HG02938 (cell line): ENCODE results near the gene THY1.
"Not testable (repeated sequence)": the region's sequence is repeated elsewhere in the genome, so short reads cannot be mapped to it uniquely, and the experiment has no call there.

Experiments used
- ATAC-seq: cut with Tn5 transposase; IDR thresholded peaks from one replicate; pipeline ENCODE4 v1.9.1; 2021; ENCODE audit warnings: mild to moderate bottlenecking, moderate library complexity; ENCODE audit not compliant: unreplicated experiment

Gene THY1

DNA sequence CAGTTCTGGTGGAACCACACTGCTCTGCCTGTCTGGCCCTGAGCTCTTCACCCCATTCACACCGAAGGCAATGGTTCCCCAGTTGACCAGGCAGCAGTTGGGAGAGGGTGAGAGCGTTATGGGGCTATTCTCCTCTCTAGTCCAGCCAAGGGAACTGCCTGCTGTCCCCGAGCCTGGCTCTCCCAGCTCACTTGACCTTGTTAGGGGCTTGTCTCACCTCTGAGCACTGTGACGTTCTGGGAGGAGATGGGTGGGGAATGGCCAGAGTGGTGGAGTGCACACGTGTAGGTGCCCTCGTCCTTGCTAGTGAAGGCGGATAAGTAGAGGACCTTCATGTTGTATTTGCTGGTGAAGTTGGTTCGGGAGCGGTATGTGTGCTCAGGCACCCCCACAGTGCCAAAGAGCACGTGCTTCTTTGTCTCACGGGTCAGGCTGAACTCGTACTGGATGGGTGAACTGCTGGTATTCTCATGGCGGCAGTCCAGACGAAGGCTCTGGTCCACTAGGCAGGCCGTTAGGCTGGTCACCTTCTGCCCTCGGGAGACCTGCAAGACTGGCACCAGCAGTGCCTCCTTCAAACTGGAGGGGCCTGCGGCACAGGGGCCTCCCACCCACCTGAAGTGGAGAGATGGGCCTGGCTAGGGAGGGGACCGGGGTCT lies 3.0 kb downstream of the THY1 start:
- no peak for ATAC-seq

- ATAC-seq, result no peak
Measured at GRCh38 chr11:119419246-119419645, 3.7 kb downstream of the THY1 start.

DNA sequence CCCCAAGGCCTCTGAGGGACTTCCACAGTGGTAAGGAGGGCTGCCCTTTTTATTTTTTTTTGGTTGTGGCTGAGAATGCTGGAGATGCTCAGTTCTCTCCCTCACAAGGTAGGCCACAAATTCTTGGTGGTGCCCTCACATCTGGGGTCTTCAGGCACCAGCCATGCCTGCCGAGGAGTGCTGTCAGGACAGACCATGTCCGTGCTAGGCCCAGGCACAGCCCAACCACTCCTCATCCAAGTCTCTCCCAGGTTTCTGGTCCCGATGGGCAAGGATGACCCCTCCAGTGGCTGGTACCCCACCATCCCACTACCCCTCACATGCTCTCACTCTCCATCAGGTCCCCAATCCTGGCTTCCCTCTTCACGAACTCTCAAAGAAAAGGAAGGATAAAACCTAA lies 4.2 kb downstream of the THY1 start:
- ATAC-seq, result no peak

- no peak for ATAC-seq
Measured at GRCh38 chr11:119417726-119418540, 5.0 kb downstream of the THY1 start.

DNA sequence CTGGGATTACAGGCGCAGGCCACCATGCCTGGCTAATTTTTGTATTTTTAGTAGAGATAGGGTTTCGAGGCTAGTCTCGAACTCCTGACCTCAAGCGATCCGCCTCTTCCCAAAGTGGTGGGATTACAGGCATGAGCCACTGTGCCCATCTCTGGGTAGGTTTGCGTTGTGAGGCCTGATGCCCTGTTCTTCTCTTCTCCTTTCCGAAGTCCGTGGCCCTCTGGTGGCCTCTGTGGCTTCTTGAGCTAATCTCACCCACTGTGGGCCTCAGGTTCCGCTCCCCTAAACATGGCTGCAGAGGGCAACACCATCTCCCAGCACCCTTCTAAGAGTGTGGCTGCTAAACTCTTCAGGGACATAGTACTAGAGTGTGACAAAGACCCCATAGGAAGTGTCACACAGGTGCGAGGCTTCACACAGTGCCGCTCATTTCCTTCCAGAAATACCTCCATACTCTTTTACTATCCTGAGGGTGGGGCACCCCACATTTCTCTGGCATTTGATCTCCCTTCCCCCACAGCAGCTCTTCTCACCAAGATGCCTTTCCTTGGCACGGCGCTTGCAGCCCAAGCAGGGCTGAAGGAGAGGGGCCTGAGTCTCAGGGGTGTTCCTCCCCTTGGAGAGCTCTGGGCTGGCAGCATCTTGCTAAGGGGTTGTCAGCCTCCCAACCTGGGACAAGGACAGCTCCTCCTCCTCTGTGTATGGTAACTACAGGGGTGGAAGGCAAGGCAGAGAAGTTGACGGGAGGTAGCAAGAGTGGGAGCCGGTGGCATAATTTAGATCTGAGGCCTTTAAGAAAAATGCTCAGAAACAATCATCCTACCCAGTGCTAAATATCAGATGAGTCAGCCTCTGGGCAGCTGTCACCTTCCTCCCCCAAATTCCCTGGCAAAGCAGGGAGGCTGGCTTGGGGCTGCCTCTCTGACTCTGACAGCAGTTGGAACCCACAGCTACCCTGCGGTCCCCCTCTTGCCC lies 6.1 kb downstream of the THY1 start:
- no peak for ATAC-seq

DNA sequence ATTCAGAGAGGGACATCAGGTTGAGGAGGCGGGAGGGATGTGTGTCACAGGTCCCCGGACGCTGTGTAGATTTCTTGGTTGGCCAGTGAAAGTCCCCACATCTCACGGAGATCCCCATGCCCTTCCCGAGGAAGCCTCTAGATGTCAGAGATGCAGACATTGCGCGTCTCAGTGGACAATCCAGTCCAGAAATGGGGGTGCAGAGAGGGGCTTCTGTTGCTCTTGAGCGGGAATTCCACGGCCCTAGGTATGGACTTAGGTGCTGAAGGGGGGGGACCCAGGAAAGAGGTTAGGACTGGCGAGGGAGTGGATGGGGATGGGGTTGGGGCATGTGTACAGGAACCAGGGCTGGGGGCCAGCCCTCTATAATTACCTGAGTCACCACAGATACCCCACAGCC lies 7.0 kb downstream of the THY1 start:
- ATAC-seq, result no peak

DNA sequence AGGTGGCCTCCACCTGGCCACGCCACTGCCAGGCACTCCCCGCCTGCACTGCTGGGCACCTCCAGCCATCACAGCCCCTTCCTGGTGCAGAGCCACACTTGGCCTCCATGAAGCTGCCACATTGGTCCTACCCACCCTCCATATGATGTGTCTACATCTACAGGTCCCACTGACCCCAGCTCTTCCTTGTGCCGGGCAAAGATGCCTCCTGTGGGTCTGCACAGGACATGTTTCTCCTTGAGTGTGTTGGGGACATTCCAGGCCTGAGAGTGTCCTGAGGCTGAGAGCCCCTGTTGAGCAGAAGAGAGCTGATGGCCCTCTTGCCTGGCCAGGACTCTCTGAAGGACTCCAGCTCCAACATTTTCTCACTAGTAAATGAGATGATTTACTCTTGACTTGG lies 7.5 kb downstream of the THY1 start:
- no peak for ATAC-seq

DNA sequence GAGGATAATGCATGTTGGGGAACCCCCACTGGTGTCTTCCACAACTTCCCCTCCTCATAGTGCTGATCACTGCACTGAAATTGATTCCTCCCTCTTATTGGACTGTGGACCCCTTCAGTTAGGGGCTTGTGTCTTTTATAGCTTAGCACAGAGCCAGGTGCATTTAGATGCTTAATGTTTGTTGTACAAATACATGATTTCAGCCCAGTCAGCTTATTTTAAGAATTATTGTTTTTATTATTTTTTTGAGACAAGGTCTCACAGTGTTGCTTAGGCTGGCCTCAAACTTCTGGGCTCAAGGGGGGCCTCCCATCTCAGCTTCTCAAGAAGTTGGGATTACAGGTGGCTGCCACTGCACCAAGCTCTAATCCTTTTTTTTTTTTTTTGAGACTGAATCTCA lies 8.2 kb downstream of the THY1 start:
- ATAC-seq, result no peak

DNA sequence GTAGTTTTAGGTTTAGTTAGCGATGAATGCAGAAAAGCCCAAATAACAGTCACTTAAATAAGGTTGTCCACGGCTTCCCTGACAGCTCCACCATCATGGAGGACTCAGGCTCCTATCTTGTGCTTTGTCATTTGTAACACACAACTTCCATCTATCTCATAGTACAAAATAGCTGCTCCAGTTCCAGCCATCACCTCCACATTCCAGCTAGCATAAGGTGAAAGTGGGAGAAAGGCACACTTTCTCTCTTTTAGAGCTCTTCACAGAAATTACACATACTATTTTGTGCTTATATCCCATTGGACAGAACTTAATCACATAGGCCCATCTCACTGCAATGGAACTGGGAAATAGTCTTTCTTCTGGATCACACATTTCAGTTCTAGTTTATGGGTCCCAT lies 8.7 kb downstream of the THY1 start:
- ATAC-seq, result no peak

DNA sequence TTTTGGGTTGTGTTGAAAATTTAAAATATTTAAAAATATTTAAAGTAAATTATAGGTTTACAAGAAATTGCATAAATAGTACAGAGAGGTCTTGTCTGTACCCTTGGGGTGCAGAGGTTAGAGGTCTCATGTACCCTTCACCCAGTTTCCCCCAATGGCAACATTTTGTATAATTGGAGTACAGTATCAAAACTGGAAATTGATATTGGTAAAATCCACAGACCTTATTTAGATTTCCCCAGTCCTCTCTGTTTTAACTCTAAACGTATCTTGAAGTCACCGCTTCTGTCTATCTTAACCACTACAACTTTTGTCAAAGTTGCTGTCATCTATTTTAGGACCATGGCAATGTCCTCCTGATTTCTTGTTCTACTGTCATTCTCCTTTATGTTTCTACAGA lies 10.9 kb downstream of the THY1 start:
- ATAC-seq, result no peak

DNA sequence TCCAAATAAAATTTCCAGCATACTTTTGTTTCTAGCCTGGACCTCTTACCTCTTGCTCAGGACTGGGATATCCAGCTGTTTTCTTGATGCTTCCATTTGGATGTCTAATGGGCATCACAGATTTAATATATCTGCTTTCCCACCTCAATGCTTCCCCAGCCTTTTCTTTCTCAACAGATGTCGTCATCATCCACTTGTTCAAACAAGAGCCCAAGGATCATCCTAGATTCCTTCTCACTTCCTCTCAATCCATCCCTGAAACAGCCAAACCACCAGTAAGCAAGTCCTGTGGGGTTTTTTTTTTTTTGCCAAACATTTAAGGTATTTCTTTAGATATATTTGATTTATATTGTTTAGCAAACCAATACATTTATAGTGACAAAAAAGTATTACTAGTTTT lies 12.5 kb downstream of the THY1 start:
- no peak for ATAC-seq

- no peak for ATAC-seq
Measured at GRCh38 chr11:119409731-119410130, 13.2 kb downstream of the THY1 start.

- no peak for ATAC-seq
Measured at GRCh38 chr11:119406005-119406404, 17.0 kb downstream of the THY1 start.

DNA sequence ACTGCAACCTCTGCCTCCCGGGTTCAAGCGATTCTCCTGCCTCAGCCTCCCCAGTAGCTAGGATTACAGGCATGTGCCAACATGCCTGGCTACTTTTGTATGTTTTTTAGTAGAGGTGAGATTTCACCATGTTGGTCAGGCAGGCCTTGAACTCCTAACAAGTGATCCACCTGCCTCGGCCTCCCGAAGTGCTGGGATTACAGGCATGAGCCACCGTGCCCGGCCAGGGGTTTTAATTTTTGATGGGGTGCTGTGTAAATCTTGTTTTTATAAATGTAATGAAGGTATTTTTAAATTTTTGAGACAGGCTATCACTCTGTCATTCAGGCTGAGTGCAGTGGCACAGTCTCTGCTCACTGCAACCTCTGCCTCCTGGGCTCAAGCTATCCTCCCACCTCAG lies 17.5 kb downstream of the THY1 start:
- ATAC-seq, result not testable (repeated sequence)

- ATAC-seq, result no peak
Measured at GRCh38 chr11:119404872-119405271, 18.1 kb downstream of the THY1 start.

- ATAC-seq, result no peak
Measured at GRCh38 chr11:119403021-119403420, 20.0 kb downstream of the THY1 start.

- no peak for ATAC-seq
Measured at GRCh38 chr11:119402470-119402869, 20.5 kb downstream of the THY1 start.

- ATAC-seq, result no peak
Measured at GRCh38 chr11:119400860-119401259, 22.1 kb downstream of the THY1 start.

GRCh38 chr11:119397740-119398139 lies 25.2 kb downstream of the THY1 start:
- no peak for ATAC-seq

- no peak for ATAC-seq
Measured at GRCh38 chr11:119396835-119397234, 26.1 kb downstream of the THY1 start.

GRCh38 chr11:119391275-119391674 lies 31.7 kb downstream of the THY1 start:
- no peak for ATAC-seq
